GM20431 (cell line): ENCODE data around the gene PTGR3.

Experiments
- in situ Hi-C: fragments of 300-500 bp; cut with MseI, MboI; formaldehyde crosslinking; loops from one replicate; pipeline ENCODE4 v1.15.0; 2020; ENCODE audit warnings: low sequenced_read_pairs; ENCODE audit not compliant: unreplicated experiment

The PTGR3 gene

DNA sequence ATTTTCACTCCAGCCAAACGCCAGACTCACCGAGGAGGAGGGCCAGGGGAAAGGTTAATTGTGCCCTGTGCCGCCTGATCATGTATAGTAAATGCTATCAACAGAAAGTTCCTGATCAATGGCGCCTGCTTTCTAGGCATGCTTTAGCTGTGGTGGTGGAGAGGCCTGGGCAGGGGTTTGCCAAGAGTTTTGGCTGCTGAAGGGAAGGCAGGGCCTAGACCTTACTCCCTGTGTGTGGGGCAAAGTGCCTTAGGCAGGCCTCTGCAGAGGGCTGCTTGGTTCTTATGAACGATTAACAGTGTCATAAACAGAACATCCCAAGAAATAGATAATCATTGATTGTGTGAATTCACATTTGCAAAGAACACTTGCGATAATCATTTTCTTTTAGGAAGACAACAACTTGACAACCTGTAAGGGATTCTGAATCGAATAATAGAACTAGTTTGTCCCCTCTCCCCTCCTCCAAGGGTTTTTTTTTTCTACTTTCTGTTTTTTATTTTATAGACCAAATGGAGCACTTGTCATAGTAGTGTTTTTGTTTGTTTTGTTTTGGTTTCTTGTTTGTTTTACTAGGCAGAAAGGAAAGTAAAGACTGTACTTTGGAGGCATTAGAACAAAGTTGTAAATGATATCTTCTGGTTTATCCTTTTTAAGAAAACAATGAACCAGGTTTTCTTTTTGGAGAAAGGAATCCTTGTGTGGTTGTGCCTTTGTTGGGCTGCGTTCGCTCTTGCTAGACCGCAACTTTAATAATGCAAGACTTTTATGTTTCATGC, 8.2 kb upstream of the PTGR3 start:
- in situ Hi-C loops: no loop called here

DNA sequence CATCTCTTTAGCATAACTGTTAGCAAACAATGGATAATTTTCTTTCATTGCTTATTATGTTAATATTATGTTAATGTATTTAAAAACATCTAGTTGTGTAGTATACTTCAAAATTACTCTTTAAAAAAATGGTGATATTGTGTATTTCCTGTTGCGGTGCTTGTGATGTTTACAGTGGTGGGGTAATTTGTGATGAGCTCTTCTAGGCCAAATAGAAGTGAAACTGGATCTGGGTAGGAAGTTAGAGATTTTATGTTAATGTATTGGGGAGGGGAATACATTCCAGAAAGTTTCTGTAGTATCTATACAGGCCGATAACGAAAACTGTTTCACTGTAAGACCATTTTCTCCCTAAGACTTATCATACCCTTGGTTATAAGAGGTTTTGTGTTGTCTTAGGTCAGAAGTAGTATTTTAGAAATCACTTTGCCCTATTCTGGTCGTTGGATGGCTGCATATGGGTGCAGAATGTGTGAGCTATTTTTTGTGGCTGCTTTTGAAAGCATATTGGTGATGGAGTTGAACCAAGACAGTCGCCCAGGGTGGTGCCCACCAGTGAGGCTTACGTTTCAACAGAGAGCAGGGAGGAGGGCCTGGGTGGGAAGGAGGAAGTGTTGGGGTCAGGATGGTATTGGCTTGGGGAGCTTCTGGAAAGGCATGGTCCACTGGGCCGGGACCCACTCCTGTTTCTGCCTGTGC, 7.4 kb upstream of the PTGR3 start:
- in situ Hi-C loops: no loop called here

GRCh38 chr18:75215663-75216062, 6.7 kb upstream of the PTGR3 start:
- in situ Hi-C loops: no loop called here

GRCh38 chr18:75214766-75215510, 6.0 kb upstream of the PTGR3 start:
- in situ Hi-C loops: no loop called here

DNA sequence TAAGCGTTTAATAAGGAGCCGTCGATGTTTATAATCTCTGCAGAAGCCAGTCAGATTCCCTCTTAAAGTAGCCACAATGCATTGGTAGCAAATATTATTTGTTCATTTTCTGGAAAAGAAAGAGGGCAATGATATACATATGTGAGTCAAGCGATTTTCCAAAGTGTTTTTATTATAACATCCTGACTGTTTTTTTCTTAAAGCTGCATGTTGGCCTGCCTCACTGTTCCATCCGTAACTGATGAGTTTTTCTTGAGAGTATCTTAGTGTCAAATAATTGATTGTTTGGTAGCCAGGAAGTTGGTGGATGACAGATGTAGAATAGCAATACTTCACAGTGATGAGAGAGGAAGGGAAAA, 5.4 kb upstream of the PTGR3 start:
- in situ Hi-C loops: no loop called here

- in situ Hi-C loops: no loop called here
These were observed 4.8 kb upstream of the PTGR3 start for GRCh38 chr18:75213611-75214331.

- in situ Hi-C loops: no loop called here
These were observed 3.8 kb upstream of the PTGR3 start for GRCh38 chr18:75212751-75213090.

GRCh38 chr18:75211953-75212750, 3.2 kb upstream of the PTGR3 start:
- in situ Hi-C loops: no loop called here

- in situ Hi-C loops: no loop called here
These were observed 2.6 kb upstream of the PTGR3 start for GRCh38 chr18:75211626-75211952.

- in situ Hi-C loops: no loop called here
These were observed 2.2 kb upstream of the PTGR3 start for GRCh38 chr18:75211002-75211621.

- in situ Hi-C loops: no loop called here
These were observed 1.5 kb upstream of the PTGR3 start, which contains the start of gene TSHZ1 for GRCh38 chr18:75210274-75211001. Gene TSHZ1 (plus strand): TSS chr18:75210797. CDS start chr18:75211877, 1,080 bp downstream.

- in situ Hi-C loops: no loop called here
These were observed 966 bp upstream of the PTGR3 start for GRCh38 chr18:75209951-75210258.

DNA sequence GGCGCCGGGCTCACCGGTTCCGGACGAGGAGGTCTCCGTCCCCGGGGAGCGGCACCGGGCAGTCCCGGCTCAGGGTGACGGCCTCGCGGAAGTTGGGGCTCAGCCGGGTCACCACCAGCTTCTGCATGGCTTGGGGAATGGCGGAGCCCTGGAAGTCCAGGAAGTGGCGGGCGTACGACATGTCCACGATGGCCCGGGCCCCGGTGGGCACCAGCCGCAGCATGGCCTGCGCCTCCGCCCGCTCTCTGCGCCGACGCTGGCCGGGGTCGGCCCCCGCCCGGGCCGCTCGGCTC, 157 bp downstream of the PTGR3 start:
- in situ Hi-C loops: no loop called here

- in situ Hi-C loops: no loop called here
These were observed 644 bp downstream of the PTGR3 start for GRCh38 chr18:75208155-75208835.

DNA sequence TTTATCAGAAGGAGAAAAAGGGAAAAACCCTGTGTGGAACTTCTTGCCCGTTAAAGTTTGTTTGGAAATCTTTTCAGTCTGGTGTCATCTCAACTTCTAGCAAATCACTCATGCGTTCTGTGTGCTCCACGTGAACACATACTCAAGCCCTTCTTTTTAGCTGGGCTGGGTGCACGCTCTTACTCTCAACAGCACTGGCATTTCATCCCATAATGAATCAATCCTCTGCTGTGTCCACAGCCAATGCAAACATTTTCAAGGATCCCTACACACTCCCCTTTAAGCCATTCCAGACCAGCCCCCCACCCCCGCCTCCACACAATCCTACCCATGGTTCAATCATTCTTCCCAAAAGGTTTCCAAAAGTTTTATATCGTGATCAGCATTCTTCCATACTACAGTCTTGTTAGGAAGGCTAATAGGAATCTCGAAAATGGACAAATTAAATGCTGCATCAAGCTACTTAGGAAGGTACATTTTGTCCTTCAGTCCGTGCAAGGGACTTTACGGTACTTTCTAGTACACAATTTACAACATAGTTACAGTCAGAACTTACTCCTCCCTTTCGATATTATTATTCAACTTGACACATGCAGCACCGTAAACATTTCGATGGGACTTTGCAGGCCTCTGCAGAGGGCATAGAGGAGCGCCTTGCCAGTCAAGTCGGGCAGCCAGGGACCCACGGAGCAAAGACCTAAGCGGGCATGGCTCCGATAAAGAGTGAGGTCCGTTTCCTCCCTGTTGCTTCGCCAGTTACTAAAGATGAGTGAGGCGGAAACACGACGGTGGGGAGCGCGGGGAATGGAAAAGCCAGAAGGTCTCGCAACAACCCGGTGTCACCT, 1.4 kb downstream of the PTGR3 start:
- in situ Hi-C loops: no loop called here

DNA sequence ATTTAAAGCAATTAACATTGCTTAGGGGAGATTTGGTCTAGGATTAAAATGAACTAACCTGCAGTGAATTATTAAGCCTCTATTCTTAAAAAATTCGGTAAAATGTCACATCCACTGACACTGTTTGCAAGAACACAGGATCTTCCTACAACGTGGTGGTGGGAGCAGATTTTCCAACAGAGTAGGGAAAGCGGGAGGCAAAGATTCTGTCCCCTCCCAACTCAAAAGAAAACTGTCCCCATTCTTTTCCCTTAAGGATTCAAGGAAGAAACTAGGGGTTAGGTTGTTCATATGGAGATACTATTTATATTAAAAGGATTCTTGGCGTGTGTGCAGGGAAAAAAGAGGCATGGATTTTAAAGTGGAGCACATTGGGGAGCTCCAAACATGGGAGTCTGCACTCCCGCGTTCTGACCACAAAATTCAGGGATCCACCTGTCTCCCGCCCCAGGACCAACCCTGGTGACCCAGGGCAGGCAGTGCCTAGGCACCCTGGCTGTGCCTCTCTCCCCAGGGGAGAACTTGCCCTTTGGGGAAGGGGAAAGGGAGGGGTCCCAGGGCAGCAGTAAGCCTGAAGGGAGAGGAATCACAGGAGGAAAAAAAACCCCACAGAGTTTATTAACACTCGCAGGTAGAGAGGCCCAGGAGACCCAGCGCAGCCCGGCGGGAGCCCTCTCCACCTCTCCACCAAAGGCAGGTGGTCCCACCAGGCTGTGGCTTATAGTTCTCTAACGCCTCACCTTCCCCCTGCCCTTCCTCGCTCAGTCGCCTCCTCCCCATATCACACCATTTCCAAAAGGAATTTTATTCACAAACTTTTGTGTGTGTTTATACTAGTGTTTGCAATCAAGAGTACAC, 2.3 kb downstream of the PTGR3 start:
- in situ Hi-C loops: no loop called here
